Body of pancreas (tissue), 4 donors: ENCODE data around the gene ABI3BP.

ENCODE experiments used
- CTCF ChIP-seq, 7 experiments: fragments of 450-650 bp in 4 of 7; fragments of 200-600 bp in 3 of 7; sonication (generic) in 3 of 7; IDR thresholded peaks; one replicate each; pipeline ENCODE4 v1.5.1; 2016 to 2019; ENCODE audit warnings: antibody characterized with exemption in 7 of 7
- POLR2A ChIP-seq, 3 donors: fragments of 450-650 bp; IDR thresholded peaks; one replicate each; pipeline ENCODE4 v1.6.1; 2016; ENCODE audit warnings: antibody characterized with exemption in 3 of 3, mild to moderate bottlenecking in 2 of 3

- TF ChIP-seq CTCF (IDR thresholded peaks at IDR 0.05): no peak
- no peak for TF ChIP-seq POLR2A (IDR thresholded peaks at IDR 0.05)
Observed at GRCh38 chr3:100756441-100756840, 236.8 kb downstream of the ABI3BP start.
